Measurements from ENCODE around the gene KCNK2. TPM values are rescaled to one million over a fixed set of nuclear protein-coding genes. Genes with fewer than 3 reads are reported as not detected.
A peak's percentile ranks its signal among the peaks of the same experiment; 100 is the strongest.

Gene KCNK2
- total and polyA plus RNA-seq, 2 donors from 2014 or later = 1.4 TPM; not detected in 1

DNA sequence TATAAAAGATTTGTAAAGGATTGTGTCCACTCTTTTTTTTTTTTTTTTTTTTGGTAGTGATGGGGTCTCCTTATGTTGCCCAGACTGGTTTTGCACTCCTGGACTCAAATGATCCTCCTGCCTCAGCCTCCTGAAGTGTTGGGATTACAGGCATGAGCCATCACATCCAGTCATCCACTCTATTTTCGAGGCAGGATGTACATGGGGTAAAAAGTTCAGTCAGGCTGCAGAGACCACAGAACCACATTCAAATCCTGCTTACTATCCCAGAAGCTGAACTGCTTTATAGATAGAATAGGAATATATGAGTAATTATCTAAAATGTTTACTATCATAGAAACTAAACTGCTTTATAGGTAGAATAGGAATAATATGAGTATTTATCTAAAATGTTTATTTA lies 26.0 kb upstream of the KCNK2 start:
- Histone ChIP-seq H3K36me3 (ENCODE audit: control insufficient read depth in 2 of 3, insufficient read depth in 3 of 3, low read length in 3 of 3) (no peaks in the 10 kb centered on the region), H3K4me1 (ENCODE audit: control insufficient read depth in 2 of 3, insufficient read depth in 2 of 3, low read depth in 1 of 3, low read length in 3 of 3) (no peaks in the 10 kb centered on the region), H3K9me3 (ENCODE audit: control insufficient read depth in 2 of 3, insufficient read depth in 1 of 3, low read length in 3 of 3) (no peaks in the 10 kb centered on the region), H3K4me3 (ENCODE audit: low read length in 3 of 3) (no peak overlapping the region), H3K9ac (ENCODE audit: low read length in 3 of 3) (no peak overlapping the region), H3K27ac (ENCODE audit: low read depth in 2 of 2, low read length in 2 of 2) (no peak overlapping the region), H3K27me3 (ENCODE audit: control insufficient read depth, insufficient read depth, low read length) (no peaks in the 10 kb centered on the region)
- intact Hi-C loops (cut with DNase I) = no loop called here
- DNase-seq (no peak), FAIRE-seq (no peak)
- TF ChIP-seq, protein P1, sequence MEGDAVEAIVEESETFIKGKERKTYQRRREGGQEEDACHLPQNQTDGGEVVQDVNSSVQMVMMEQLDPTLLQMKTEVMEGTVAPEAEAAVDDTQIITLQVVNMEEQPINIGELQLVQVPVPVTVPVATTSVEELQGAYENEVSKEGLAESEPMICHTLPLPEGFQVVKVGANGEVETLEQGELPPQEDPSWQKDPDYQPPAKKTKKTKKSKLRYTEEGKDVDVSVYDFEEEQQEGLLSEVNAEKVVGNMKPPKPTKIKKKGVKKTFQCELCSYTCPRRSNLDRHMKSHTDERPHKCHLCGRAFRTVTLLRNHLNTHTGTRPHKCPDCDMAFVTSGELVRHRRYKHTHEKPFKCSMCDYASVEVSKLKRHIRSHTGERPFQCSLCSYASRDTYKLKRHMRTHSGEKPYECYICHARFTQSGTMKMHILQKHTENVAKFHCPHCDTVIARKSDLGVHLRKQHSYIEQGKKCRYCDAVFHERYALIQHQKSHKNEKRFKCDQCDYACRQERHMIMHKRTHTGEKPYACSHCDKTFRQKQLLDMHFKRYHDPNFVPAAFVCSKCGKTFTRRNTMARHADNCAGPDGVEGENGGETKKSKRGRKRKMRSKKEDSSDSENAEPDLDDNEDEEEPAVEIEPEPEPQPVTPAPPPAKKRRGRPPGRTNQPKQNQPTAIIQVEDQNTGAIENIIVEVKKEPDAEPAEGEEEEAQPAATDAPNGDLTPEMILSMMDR (IDR thresholded peaks at IDR 0.05; ENCODE audit: borderline replicate concordance, extremely low read depth, insufficient read depth) = no peak

DNA sequence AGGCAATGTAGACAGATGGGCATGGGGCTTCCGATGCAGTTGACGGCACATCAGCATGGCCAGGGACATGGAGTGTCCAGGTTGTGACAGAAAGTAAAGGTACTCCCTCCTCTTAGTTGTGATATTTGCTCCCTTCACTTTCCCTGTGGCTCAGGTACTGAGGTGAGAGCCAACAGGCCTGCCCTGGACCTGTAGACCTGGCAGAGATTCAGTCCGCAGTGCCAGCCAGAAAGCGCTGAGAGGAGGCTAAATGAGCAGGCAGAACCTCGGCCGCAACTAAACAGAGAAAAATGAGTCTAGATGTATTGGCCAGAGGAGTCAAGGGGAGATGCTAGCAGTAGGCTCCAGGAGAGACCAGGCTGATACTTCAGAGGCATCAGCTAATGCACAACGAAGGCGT lies 22.6 kb upstream of the KCNK2 start:
- intact Hi-C loops (cut with DNase I) = no loop called here
- no peaks in the 10 kb centered on the region for H3K4me1 ChIP-seq (ENCODE audit: control insufficient read depth in 2 of 3, insufficient read depth in 2 of 3, low read depth in 1 of 3, low read length in 3 of 3)
- no peak overlapping the region for H3K9ac ChIP-seq (ENCODE audit: low read length in 3 of 3)
- H3K36me3 ChIP-seq (ENCODE audit: control insufficient read depth in 2 of 3, insufficient read depth in 3 of 3, low read length in 3 of 3) = no peaks in the 10 kb centered on the region
- DNase-seq (peak in 1 of 5 donors; percentile 53), FAIRE-seq (no peak)
- no peak overlapping the region for H3K4me3 ChIP-seq (ENCODE audit: low read length in 3 of 3)
- no peak overlapping the region for H3K27ac ChIP-seq (ENCODE audit: low read depth in 2 of 2, low read length in 2 of 2)
- H3K27me3 ChIP-seq (ENCODE audit: control insufficient read depth, insufficient read depth, low read length) = no peaks in the 10 kb centered on the region
- no peaks in the 10 kb centered on the region for H3K9me3 ChIP-seq (ENCODE audit: control insufficient read depth in 2 of 3, insufficient read depth in 1 of 3, low read length in 3 of 3)
- TF ChIP-seq, protein P1 (IDR thresholded peaks at IDR 0.05; ENCODE audit: borderline replicate concordance, extremely low read depth, insufficient read depth) = no peak

DNA sequence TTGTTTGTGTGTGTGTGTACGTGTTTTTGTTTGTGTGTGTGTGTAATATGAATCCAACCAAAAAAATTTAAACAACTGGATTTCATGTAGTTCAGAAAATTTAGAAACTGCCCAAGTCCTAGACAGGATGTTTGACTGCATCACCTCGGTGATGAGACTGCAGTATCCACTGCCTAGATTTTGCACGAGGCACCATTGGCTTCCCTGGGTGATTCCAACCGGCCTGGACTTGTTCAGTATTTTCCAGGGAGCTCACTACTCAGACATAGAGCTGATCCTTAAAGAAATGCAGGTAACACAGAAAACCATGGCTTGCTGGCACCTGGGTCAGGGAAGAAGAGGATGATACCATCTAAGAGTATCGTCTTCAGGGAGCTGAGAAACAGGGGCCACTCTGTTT lies 18.2 kb upstream of the KCNK2 start:
- no peaks in the 10 kb centered on the region for H3K27me3 ChIP-seq (ENCODE audit: control insufficient read depth, insufficient read depth, low read length)
- no peaks in the 10 kb centered on the region for H3K4me1 ChIP-seq (ENCODE audit: control insufficient read depth in 2 of 3, insufficient read depth in 2 of 3, low read depth in 1 of 3, low read length in 3 of 3)
- intact Hi-C loops (cut with DNase I) = no loop called here
- TF ChIP-seq, protein P1 (IDR thresholded peaks at IDR 0.05; ENCODE audit: borderline replicate concordance, extremely low read depth, insufficient read depth) = no peak
- H3K9ac ChIP-seq (ENCODE audit: low read length in 3 of 3) = no peak overlapping the region
- DNase-seq (no peak), FAIRE-seq (no peak)
- no peaks in the 10 kb centered on the region for H3K9me3 ChIP-seq (ENCODE audit: control insufficient read depth in 2 of 3, insufficient read depth in 1 of 3, low read length in 3 of 3)
- no peak overlapping the region for H3K4me3 ChIP-seq (ENCODE audit: low read length in 3 of 3)
- H3K36me3 ChIP-seq (ENCODE audit: control insufficient read depth in 2 of 3, insufficient read depth in 3 of 3, low read length in 3 of 3) = no peaks in the 10 kb centered on the region
- H3K27ac ChIP-seq (ENCODE audit: low read depth in 2 of 2, low read length in 2 of 2) = no peak overlapping the region

DNA sequence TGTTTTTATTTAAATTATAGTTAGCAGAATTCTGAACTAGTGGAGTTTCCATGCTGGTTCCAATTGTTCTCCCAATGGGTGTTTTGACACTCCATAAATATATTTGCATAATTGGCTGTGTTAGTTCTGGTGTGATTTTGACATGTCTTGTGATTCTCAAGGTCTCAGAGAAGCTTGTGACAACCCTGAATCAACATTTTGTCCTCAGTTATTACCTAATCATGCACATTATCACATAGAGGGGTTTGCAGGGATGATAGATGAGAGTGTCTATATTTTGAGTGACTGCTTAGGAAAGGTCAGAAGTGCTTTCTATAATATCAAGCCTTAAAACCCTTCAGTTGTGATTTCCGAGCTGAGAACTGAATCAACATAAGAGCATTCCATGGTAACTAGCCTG lies 11.5 kb upstream of the KCNK2 start:
- H3K9me3 ChIP-seq (ENCODE audit: control insufficient read depth in 2 of 3, insufficient read depth in 1 of 3, low read length in 3 of 3) = no peaks in the 10 kb centered on the region
- no peak for FAIRE-seq
- no peak overlapping the region for H3K4me3 ChIP-seq (ENCODE audit: low read length in 3 of 3)
- DNase-seq = no peak
- H3K27ac ChIP-seq (ENCODE audit: low read depth in 2 of 2, low read length in 2 of 2) = no peak overlapping the region
- H3K27me3 ChIP-seq (ENCODE audit: control insufficient read depth, insufficient read depth, low read length) = no peaks in the 10 kb centered on the region
- H3K36me3 ChIP-seq (ENCODE audit: control insufficient read depth in 2 of 3, insufficient read depth in 3 of 3, low read length in 3 of 3) = no peaks in the 10 kb centered on the region
- TF ChIP-seq, protein P1 (IDR thresholded peaks at IDR 0.05; ENCODE audit: borderline replicate concordance, extremely low read depth, insufficient read depth) = no peak
- no peak overlapping the region for H3K9ac ChIP-seq (ENCODE audit: low read length in 3 of 3)
- H3K4me1 ChIP-seq (ENCODE audit: control insufficient read depth in 2 of 3, insufficient read depth in 2 of 3, low read depth in 1 of 3, low read length in 3 of 3) = no peaks in the 10 kb centered on the region
- intact Hi-C loops (cut with DNase I) = no loop called here

All from kidney (tissue), 14 donors.